HG02885 (cell line): ENCODE data around the gene PKM.
"Not testable (repeated sequence)": the region's sequence is repeated elsewhere in the genome, so short reads cannot be mapped to it uniquely, and the experiment has no call there.

ENCODE experiments used
- ATAC-seq: cut with Tn5 transposase; IDR thresholded peaks from one replicate; pipeline ENCODE4 v1.9.1; 2021; ENCODE audit warnings: mild to moderate bottlenecking; ENCODE audit not compliant: unreplicated experiment, poor library complexity

Gene PKM

DNA sequence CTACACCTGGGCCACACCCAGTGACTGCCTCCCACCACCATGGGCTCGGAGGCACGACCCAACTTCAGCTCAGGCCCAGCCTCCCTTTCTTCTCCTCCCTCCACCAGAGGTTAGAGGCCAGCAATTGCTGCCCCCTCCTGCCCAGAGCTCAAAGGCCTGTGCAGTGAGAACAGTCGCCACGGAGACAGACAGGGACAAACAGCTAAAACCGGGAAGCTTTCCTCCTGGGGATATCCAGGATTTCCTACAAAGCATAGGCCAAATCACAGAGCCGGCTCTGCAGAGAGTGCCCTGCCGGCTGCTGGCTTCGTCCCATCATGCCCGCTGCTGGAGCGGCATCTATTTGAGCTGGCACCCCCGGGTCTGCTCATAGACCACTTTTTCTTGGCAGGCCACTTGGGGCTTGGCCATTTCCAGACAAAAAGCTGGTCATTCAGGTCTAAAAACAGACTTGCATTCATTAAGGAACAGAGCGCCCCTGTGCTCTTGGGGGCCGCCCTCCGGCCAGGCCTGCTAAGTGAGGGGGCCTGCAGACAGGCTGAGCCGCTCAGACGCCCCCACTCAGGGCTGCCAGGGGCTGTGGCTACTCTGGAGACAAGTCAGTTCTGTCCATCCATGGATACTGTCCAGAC, 50.9 kb downstream of the PKM start:
- no peak for ATAC-seq

DNA sequence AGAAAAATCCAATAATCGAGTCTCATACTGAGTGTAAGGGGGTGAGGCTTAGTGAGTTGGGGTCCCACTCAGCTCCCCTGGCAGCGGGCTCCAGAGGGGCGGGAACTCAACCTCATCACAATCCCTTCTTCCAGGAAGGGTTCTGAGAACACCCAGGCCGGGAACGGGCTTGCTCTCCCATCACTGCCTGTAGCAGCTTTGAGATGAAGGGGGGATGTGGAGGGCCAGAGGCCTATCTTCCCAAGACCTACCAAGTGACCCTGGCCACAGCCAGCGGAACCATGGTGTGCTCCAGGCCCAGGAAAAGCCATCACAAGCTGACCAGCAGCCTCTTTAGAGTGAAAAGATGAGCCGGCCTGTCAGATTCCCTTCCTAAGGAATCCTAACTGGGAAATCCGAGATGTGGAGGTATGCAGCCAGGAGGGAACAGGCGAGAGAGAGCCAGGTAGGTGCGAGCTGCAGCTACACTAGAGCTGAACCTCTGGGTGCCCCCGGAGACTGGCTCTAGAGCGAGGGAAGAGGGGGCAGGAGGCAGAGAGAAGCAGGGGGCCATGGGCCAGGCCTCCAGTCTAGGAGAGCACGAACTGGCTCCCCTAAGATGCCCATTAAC, 51.9 kb downstream of the PKM start:
- no peak for ATAC-seq

DNA sequence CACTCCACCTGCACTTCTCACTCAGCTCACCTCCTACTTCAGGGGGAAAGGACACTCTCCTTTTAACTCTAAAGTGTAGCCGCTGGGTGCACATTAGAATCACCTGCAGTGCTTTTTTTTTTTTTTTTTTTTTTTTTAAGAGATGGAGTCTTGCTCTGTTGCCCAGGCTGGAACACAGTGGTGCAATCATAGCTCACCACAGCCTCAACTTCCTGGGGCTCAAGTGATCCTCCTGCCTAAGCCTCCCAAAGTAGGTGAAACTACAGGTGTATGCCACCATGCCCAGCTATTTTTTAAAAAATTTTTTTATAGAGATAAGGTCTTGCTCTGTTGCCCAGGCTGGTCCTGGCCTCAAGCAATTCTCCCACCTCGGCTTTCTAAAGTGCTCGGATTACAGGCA, 54.2 kb downstream of the PKM start:
- ATAC-seq, result no peak

DNA sequence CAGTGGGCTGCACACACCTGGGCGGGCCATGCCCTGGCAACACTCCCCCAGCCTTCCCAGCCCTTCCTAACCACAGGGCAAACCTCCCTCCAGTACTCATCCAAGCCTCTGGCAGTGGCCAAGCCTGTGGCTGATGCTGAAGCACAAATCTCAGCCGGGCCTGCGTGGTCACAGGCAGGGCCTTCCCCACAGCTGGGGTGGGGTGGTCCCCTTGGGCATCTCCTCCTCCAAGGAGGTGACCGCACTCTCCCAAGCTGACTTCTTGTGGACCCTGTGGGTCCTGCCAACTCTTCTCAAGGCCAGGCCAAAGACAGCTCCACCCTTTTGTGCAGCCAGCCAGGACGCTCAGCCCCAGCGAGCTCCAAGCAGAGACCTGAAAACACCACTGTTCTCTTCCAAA, 54.8 kb downstream of the PKM start:
- ATAC-seq, result no peak

DNA sequence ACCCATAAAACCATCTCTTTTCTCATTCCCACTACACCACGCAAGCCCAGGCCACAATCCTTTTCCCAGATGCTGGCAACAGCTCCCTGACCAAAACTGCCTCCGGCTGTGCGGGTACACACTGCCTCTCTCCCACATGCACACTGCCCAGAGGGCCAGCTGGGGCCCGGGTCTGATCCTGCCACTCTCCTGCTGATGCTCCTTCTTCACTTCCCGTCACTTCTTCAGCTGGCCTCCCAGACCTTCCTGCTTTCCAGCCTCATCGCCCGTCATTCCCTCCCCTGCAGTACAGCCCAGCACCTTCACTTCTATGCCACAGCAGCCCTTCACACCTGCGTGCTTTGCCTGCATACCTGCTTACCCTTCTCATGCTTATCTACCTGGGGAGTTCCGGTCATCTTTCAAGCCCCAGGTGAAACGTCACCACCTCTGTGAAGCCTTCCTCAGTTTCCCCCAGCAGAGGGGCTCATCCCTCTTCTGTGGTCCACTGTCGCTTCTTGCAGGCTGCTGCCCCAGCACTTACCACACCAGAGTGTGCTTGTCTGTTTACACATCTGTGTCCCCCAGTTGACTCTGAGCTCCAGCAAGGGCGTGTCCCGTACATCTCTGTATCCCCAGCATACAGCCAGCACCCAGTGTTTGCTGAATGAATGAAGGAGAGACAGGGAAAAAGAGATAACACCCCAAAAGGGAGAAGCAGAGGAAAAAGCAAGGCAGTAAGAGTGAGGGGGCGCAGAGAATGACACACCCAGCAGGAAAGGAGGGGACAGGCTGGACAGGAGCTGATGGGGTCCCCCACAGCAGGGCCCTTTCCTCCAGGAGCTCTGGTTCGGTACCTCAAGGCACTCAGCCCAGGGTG, 55.6 kb downstream of the PKM start:
- no peak for ATAC-seq

DNA sequence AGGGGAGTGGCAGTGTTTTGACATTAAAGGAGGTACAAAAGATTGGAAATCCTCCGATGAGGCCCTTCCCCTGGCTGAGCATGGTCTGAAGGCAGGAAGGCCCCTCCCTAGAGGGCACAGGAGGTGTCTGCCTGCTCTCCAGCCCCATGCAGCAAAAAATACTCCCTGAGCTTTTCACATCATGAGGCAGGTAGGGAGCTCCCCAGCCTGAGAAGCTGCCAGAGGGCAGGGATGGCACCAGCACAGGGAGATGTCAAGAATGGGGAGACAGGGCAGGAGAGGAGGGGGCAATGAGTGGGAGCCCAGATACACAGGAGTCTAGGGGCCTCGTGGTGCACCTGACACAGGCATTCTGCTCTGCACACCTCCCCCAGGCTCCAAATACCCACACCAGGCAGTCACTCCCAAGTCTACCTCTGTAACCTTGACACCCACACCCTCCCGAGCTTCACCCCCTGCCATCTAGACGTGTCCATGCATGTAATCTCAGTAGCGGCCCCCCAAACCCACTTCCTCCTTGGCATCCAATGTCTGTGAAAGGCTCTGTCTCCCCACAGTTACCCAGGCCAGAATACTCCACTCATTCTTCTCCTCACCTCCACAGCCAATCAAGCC, 56.3 kb downstream of the PKM start:
- ATAC-seq, result no peak

DNA sequence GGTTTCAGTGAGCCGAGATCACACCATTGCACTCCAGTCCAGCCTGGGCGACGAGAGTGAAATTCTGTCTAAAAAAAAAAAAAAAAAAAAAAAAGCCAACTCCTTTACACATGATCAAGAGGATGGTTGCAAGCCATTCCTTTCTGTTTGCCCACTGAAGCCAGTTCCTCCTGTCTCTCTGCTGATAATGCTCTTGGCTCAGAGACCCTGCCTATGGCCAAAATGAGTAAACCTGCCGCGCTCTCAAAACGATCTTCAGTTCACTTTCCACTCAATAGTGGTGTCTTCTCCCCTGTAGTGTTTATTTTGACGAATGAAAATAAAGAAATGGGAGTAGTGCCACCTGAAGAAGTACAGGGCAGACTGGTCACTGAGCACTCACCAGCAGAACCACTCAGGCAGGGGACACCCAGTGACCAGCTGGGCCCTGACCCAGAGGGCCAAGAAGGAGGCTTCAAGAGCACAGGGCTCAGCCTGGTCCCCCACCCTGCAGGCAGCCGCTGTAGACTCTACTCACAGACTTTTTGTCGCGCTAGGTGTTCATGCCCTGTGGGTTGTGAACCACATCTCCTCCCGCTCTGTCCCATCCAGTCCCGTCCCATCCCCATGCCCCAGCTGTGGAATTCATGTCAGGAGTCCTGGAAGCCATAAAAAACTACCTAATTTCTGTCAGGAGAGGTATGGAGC, 57.0 kb downstream of the PKM start:
- ATAC-seq, result no peak

DNA sequence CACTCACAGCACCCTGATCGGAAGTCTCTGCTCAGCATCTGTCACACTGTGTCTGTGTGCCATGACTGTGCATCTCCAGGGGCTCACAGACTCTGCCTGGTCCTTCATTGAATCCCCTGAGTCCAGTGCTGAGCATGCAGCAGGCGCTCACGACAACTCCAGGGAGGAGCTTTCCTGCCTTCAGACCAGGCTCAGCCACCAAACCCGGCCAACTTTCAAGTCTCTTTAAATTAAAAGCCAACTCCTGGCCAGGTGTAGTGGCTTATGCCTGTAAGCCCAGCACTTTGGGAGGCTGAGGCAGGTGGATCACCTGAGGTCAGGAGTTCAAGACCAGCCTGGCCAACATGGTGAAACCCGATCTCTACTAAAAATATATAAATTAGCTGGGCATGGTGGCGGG, 57.6 kb downstream of the PKM start:
- ATAC-seq, result no peak

DNA sequence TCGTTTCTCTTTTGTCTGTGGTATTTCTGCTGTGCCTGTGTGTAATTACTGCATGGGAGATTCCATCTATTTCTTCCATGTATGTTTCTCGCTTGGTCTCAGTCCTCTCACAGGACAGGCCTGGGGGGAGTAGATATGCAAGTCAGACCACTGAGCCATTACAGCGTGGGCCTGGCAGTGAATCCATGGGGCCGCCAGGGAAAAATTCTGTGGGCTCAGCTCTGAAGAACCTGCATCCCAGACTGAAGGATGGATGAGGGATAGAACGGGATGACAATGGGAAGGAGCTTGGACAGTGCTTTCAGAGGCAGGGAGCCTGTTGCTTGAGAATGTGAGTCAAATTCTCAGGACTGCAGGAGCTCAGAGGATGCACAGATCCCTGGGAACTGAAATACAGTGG, 58.2 kb downstream of the PKM start:
- no peak for ATAC-seq

DNA sequence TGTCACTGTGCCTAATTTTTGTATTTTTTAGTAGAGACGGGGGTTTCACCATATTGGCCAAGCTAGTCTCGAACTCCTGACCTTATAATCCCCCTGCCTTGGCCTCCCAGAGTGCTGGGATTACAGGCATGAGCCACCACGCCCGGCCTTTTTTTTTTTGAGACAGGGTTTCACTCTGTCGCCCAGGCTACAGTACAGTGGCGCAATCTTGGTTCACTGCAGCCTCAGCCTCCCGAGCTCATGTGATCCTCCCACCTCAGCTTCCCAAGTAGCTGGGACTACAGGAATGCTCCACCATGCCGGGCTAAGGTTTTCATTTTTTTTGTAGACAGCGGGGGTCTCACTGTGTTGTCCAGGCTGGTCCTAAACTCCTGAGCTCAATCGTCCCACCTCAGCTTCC, 59.0 kb downstream of the PKM start:
- not testable (repeated sequence) for ATAC-seq

DNA sequence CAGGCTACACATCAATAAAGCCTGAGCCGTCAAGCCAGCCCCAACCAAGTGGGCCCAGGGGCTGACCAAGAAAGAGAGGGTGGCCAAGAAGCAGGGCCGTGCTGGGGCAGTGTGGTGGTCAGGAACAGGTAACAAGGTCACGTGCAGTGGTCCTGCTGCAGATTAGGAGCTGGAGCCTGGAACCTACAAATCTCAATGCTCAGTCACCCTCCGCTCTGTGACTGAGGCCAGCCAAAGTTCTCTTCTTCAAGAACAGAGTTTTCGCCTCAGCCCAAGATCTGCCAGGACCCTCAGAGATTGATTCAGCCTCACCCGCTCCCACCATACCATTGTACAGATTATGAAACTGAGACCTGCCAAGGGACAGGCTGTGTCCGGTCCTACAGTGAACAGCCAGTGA, 60.3 kb downstream of the PKM start:
- ATAC-seq, result no peak

DNA sequence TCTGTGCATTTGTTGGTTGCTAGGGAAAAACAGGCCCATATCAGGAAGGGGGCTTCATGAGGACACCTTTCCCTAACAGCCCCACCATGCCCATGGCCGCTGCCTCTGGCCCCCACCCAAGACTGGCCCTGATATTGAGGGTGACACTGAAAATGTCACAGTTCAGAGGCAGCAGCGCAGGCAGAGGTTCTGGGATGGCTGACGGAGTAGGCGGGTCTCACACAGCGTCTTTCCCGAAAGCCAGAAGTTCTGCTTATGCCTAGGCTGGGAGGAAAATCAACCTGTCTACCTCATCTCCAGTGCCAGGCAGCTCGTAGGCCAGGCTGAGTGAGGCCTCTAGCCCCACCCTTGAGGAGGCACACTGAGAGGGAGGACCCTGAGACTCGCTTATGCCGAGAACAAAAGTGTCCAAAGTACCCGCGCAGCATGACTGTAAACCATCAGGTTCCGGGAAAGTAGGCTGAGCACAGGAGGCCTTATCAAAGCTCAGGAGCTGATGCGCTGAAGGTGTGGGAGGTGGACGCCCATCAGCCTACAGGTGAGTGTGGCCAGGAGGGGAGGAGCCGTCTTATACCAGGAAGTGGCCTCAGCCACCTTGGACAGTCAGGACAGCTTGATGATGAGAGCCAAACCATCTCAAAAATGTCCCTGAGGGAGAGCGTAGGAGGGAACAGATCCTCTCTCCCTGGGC, 60.9 kb downstream of the PKM start:
- ATAC-seq, result no peak

DNA sequence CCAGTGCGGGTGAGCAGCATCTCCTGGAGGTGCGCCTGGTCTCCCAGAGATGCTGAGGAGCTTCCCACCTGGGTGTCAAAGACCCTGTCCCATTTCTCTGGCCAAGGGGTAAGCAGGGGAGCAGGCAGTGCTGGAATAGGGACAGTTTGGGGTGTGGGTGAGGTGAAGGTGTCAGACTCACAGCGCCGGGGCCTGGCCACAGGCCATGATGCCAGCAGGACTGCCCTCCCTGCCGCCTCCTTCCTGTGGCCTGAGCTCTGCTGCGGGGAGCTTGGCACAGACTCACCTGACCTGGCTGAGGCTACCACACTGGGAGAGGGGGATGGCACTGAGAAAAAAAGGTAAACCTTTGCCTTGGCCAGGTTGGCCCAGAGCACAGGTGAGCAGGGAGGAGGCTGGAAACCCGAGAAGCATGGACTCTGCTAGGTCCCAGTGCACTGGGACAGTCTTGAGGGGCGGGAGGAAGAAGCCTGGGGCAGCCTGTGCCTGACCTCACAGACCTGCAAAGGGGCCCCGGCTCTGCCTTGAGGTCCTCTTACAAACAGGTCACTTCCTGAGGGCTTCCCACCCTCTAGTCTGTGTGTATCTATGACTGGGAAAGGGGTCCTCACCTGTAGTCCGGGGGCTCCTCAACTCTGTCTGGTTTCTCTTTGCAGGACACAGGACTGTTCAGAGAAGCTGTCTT, 61.6 kb downstream of the PKM start:
- no peak for ATAC-seq

DNA sequence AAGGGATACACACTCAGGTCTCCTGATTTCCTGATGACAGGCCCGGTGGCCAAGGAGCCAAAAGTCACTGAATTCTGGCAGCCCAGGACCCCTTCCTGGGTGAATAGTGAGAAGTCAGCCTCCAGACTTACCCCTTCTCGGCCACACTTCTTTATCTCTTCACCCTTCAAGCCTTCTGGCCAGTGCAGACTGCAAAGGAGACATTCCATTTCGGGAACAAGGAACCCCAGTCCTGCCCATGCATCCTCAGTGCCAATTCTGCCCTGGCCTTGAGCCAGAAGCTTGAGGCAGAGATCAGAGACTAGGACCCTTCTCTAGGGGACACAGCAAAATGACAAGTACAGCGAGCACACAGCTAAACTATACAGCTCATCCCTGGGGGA, 62.2 kb downstream of the PKM start:
- no peak for ATAC-seq

DNA sequence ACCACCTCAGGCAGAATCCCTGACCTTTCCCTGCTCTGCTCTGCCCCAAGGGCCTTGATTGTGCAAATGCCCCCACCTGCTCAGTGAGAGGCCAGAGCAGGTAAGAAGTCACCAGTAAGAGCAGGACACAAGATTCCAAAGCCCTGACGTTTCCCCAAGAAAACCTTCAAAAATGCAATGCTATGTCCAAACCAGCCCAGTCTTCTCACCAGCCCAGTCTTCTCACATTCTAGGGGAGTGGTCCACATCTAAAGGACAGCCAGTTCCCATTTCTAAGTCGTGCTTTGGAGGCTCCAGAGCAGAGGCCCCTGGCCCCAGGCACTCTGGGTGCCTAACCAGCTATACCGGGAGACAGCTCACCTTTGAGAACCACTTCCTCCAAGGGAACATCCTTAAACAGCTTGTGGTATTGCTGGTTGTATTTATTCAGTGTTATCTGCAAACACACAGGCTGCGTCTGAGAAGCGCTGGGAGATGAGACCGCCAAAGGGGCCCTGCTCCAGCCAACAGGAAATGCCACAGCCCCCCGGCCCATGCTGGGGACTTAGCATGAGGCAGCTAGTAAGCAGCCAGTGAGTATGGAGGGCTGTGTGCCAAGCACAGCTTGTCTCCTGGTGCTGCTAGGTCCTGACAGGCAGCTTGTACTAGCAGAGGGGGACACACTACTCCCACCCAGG, 62.7 kb downstream of the PKM start:
- ATAC-seq, result no peak

DNA sequence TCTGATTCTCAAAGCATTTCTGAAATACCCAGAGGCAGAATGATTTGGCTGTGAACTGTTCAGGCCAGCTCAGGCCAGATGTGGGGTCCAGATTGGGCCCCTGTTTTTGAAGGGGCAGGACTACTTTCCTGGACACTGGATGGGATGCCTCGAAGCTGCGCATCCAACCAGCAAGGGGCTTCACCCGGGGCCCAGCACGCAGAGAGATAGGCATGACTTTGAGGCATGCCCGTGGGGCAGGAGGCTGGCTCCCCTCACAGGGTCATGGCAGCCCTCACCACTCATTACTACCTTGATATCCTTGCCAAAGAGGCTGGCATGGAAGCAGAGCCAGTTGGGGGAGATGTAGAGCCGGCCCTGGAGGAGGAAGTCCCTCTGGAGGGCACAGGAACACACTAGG, 63.5 kb downstream of the PKM start:
- no peak for ATAC-seq

DNA sequence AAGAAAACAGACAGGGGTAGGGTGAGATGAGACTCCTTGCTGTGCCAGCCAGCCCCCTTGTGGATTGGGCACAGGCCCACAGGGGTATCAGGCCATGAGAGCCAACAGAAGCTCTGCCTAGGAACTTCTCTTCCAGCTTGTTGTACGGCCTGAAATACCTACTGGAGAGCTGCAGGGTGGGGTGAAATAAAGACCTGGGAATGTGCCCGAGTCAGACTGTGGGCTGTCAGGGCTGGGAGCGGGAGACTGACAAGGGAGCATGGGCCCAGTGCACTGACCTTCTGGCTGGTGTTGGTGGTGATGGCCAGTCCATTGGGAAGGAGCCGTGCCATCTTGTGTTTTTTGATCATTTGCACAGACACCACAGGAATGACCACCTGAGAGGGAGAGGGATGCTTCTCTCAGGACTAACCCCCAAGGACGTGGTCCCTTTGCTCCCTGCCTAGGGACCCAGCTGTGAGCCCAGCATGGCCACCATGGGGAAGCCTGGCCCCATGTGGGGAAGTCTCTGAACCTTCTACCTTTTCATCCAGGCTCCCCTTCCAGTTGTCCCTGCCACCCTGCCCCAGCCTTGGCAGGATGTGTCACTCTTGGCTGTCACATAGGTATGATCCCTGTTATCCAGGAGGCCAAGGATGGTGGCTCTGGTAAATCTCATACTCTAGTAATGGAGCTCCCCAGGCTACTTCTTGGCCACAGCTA, 64.1 kb downstream of the PKM start:
- no peak for ATAC-seq

DNA sequence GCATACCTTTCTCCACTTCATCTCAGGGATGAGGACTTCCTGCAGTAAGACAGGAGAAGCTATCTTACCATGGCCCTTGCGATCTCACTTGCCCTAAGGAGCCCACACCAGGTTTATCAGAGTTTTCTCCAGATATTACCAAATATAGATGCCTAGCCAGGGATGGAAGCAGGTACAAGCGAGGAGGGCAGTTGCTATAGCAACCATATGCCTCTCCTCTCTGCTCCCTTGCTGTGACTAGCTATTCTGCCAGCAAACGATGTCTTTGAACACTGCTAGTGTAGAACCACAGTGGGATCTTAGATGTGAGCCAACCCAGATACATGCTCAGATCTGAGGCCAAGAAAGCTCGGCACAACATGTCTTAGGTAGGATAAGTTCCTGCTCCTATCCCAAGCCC, 67.3 kb downstream of the PKM start:
- ATAC-seq, result no peak
